GM13977 (cell line): Measurements from ENCODE around the gene CIDEA.

Experiments
- DNase-seq: peaks from one replicate; pipeline ENCODE4 v3.0.0; 2012; ENCODE audit warnings: low spot score
- in situ Hi-C: fragments of 300-500 bp; cut with MboI; formaldehyde crosslinking; loops from one replicate; pipeline ENCODE4 v1.12.0; 2022; ENCODE audit warnings: low sequenced_read_pairs, low pct_unique_long_range_greater_than_20kb, mixed read lengths, inconsistent platforms; ENCODE audit not compliant: unreplicated experiment
- TF ChIP-seq, protein P1 (sequence below): IDR thresholded peaks from 2 replicates; pipeline ENCODE4 v1.5.1; 2012; ENCODE audit warnings: mild to moderate bottlenecking, control low read depth; ENCODE audit not compliant: insufficient read depth; ENCODE audit errors: extremely low read depth, missing control alignments

Gene CIDEA

DNA sequence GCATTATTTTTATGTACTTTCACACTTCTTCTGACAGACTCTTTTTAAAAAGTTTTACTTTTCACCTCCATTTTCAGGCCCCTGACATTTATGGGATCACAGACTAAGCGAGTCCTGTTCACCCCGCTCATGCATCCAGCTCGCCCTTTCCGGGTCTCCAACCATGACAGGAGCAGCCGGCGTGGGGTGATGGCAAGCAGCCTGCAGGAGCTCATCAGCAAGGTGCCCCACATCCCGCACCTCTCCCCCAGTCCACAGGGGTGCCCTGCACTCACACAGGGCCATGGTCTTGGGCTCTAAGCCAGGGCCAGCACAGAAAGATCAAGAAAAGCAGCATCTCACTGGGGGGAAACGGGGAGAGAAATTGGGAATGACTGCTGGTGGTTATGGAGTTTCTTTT lies 8.6 kb downstream of the CIDEA start:
- TF ChIP-seq, protein P1, sequence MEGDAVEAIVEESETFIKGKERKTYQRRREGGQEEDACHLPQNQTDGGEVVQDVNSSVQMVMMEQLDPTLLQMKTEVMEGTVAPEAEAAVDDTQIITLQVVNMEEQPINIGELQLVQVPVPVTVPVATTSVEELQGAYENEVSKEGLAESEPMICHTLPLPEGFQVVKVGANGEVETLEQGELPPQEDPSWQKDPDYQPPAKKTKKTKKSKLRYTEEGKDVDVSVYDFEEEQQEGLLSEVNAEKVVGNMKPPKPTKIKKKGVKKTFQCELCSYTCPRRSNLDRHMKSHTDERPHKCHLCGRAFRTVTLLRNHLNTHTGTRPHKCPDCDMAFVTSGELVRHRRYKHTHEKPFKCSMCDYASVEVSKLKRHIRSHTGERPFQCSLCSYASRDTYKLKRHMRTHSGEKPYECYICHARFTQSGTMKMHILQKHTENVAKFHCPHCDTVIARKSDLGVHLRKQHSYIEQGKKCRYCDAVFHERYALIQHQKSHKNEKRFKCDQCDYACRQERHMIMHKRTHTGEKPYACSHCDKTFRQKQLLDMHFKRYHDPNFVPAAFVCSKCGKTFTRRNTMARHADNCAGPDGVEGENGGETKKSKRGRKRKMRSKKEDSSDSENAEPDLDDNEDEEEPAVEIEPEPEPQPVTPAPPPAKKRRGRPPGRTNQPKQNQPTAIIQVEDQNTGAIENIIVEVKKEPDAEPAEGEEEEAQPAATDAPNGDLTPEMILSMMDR: no peak
- no peak for DNase-seq
- in situ Hi-C loops: no loop called here

DNA sequence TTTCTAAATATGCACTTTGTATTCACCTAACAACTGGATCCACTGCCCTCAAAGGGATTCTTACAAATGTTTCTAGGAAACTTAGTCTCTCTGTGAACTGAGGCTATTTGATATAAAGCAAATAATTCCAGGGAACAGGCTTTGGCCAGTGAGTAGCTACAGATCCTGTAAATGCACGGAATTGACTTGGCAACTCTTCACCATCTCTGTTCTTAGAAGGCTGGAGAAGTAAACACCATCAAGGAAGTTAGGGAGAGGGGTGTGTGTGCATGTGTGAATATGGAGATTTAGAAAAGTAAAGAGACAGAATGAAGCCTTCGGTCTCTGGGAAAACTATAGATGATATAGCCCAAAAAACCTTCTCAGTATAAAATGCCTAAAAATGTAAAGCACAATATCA lies 10.7 kb downstream of the CIDEA start:
- in situ Hi-C loops: no loop called here
- TF ChIP-seq, protein P1: no peak
- DNase-seq: no peak

DNA sequence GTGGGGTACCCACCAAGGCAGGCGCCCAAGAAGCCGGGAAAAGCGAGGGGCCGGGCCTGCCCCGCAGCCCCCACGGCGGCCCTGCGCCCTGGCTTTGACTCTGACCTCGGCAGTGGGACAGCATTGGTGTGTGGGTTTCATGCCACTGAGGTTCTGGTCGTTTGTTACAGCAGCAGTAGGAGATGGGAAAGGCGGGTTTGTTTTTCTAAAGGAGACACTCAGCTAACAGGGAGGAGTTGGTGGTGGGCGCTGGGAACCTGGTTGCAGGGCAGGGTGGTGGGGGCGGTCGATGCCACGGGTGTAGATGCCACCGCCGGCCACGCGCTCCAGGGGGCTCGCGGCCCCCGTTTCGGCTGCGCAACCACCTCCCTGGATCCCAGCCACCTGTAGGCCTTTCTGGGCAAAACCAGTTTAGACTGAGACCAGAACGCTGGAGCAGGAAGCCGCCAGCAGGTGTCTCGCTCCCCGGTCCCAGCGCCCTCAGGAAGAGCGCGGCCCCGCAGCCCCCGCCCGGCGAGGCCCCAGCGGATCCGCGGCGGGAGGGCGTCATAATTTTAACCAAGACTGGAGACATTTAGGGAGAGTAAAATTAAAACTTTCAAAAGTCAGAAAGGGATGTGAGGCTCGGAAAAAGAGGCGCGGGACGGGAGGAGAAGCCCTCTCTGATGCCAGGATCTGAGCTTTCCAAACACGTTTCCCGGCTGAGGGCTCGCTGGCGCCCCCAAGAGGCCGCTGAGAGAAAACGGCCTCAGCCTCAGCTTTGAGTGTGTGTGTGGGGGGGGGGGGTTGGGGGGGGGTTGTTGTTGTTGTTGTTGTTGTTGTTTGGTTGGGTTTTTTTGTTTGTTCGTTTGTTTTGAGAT lies 17.4 kb downstream of the CIDEA start:
- peak; percentile 88 for DNase-seq
- in situ Hi-C loops: no loop called here
- TF ChIP-seq, protein P1: peak; percentile 74

DNA sequence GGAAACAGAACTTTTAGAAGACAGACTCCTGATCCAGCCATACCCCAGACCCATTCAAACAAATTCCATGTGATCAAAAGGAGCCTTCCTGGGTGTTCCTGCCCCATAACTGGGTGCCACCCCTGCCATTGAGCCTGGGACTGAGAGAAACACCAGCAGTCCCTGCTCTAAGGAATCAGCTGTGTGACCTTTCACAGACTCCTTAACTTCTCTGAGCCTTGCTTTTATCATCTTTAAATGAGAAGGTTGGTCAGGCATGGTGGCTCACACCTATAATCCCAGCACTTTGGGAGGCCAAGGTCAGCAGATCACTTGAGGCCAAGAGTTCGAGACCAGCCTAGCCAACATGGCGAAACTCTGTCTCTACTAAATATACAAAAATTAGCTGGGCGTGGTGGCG lies 20.6 kb downstream of the CIDEA start:
- TF ChIP-seq, protein P1: no peak
- in situ Hi-C loops: no loop called here
- no peak for DNase-seq

DNA sequence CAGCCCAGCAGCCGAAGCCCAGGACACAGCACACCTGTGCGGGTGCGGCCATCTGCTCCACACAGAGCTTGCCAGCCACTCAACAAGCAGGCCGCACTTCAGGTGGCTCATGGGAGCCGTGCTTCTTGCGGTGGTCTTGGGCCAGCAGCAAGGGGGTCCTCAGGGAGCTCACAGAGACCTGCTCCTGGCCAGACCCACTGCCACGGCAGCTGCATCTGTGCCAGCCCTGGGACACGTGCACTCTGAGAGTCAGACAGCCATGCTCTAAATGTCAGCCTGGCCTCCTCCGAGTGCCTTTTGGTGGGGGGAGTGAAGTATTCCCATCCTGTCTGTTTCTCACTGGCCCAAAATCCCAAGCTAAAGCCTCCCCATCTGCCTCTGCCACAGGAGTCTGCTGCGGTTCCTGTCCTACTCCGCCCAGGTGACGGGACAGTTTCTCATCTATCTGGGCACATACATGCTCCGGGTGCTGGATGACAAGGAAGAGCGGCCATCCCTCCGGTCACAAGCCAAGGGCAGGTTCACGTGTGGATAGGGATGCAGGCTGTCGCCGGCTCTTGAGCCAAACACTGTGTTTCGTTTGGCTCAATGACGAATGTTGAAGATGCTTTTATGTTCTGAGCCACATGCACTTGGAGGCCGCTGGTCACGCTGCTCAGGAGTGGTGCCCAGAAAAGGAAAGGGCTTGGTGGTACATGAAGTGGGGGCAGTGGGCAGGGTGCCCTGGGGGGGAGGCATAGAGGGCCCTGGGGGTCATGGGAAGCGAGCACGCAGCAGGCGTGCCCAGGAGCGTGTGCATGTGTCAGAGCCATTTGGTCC lies 22.8 kb downstream of the CIDEA start:
- TF ChIP-seq, protein P1: no peak
- DNase-seq: no peak
- in situ Hi-C loops: no loop called here

DNA sequence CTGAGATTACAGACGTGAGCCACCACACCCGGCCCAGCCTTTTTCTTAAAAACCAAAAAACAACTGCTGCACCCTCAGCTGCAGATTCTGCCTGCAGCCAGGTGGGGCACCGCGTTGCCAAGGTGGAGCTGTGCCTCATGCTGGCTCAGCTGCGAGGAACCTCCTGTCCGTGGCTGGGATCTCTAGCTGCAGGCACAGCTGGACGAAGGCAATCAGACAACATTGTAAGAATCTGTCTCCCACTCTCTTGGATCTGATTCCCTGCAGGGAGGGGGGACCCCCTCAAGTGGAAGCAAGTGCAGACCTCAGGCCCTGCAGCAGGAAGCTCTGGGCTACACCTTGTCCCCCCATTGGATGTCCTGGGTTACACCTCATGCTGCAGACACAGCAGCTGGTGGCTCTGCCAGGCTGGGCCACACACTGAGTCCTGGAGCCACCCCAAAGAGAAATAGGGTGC lies 24.1 kb downstream of the CIDEA start:
- TF ChIP-seq, protein P1: no peak
- DNase-seq: no peak
- in situ Hi-C loops: no loop called here
